Mucosa of descending colon (tissue), 3 donors: Measurements from ENCODE around the gene GRB10. TPM values are rescaled to one million over a fixed set of nuclear protein-coding genes. Genes with fewer than 3 reads are reported as not detected.

Source experiments
- ATAC-seq: fragments of 200-7000 bp; cut with Tn5 transposase; one replicate; pipeline ENCODE4 v1.9.1; 2020; ENCODE audit warnings: mild to moderate bottlenecking, moderate library complexity
- DNase-seq, 3 donors: peaks; one replicate each; pipeline ENCODE4 v3.0.0-alpha.2; 2020
- H3K36me3 ChIP-seq: fragments of 200-600 bp; one replicate; pipeline ENCODE4 v1.8.0; 2021; ENCODE audit warnings: low read depth, mild to moderate bottlenecking
- H3K4me1 ChIP-seq: fragments of 200-600 bp; one replicate; pipeline ENCODE4 v1.8.0; 2021; ENCODE audit warnings: low read depth, mild to moderate bottlenecking
- H3K4me3 ChIP-seq: fragments of 200-600 bp; one replicate; pipeline ENCODE4 v1.8.0; 2021; ENCODE audit warnings: mild to moderate bottlenecking
- H3K9me3 ChIP-seq: fragments of 200-600 bp; one replicate; pipeline ENCODE4 v1.8.0; 2021; ENCODE audit warnings: mild to moderate bottlenecking
- CTCF ChIP-seq: fragments of 200-600 bp; IDR thresholded peaks from one replicate; pipeline ENCODE4 v1.8.0; 2022; ENCODE audit warnings: antibody characterized with exemption, mild to moderate bottlenecking
- intact Hi-C, 2 donors: fragments of 100-400 bp; cut with DNase I in 1 of 2; cut with micrococcal nuclease in 1 of 2; formaldehyde crosslinking; loops; one replicate each; pipeline versions ENCODE4 v1.11.0 to v1.11.1; 2022; cut with DNase I, micrococcal nuclease
- total RNA-seq, 3 donors: library from RNA; stranded (reverse); fragmentation: NEBNext Ultra II Directional in 2 of 3; extraction: Animal tissue kit (Norgen Biotek cat#: 25700) in 2 of 3; gene quantifications; one replicate each; pipeline versions ENCODE4 v1.2.1 to v1.2.4, GENCODE V29; 2021 to 2023
- donor health status: DM: no; HTN: no; CAD: no; lungs with moderate emphysema.
- donor health status: DM: no; HTN: no; CAD: no.
- donor health status: DM: no; HTN: yes; CAD: no.

Gene GRB10
- total RNA-seq, 3 donors from 2014 or later, result 9.4 to 56.8 (median 13.0) TPM

DNA sequence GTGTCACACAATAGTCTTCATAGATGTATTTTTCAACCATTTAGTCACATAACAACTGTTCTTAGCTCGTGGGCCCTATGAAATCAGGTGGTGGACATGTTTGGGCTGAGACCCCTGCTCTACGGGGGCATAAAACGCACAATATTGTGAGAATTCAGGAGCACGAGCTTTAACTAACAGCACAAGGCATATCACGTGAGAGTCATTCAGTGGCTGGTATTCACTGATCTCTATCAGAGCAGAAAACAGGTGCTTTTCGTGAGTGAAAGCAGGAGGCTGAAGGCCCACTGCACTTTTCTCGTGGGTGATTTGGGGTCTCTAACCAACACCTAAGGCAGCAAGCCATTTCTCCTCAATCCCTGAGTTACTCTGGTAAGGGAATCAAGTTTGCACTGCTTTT lies 42.8 kb upstream of the GRB10 start:
- no peak for TF ChIP-seq CTCF
- intact Hi-C loops, result no loop called here
- no peaks in the 10 kb centered on the region for H3K36me3 ChIP-seq
- no peaks in the 10 kb centered on the region for H3K4me1 ChIP-seq
- H3K9me3 ChIP-seq, result no peaks in the 10 kb centered on the region
- no peak overlapping the region for H3K4me3 ChIP-seq
- ATAC-seq (no peak), DNase-seq (no peak)

DNA sequence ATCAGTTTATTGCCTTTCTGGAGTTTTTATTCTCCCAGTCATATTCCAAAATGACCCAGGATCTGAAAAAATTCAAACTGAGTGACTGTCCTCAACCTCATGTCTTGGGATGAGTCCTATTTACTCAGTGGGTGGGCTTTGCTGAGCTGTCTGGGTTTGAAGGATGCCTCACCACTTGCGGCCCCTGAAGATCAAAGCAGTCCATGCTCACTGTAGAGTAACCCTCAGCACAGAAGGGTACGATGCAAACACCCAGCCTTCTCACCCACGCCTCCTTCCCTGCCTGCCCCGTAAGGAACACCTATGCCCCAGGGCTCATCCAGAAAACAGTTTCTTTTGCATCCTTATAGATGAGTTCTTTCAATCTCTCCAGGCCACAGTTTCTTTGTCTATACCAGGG lies 42.2 kb upstream of the GRB10 start:
- DNase-seq (no peak), ATAC-seq (no peak)
- Histone ChIP-seq H3K36me3 (no peaks in the 10 kb centered on the region), H3K4me3 (no peak overlapping the region), H3K9me3 (no peaks in the 10 kb centered on the region), H3K4me1 (no peaks in the 10 kb centered on the region)
- intact Hi-C loops, result no loop called here
- TF ChIP-seq CTCF, result no peak

DNA sequence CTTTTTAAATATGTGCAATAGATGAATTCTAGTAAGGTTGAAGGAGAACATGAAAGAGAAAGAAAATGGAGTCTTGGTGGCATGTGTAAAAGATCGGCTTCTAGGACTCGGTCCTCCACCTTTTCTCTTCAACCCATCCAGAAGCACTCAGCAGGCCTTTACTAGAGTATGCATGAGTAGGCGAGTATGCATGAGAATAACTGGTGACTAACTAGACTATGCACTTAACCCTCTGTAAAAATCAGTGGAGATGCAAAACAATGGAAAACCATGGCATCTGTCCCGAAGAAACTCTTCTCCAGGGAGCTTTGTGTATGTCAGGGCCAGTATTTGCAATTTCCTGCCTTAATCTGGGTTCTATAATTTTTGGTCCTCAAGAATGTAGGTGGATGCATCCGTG lies 40.0 kb upstream of the GRB10 start:
- ATAC-seq, result no peak
- intact Hi-C loops, result no loop called here
- H3K4me1 ChIP-seq, result no peaks in the 10 kb centered on the region
- no peaks in the 10 kb centered on the region for H3K36me3 ChIP-seq
- TF ChIP-seq CTCF, result no peak
- H3K9me3 ChIP-seq, result no peaks in the 10 kb centered on the region
- H3K4me3 ChIP-seq, result no peak overlapping the region
- no peak for DNase-seq

- TF ChIP-seq CTCF, result no peak
- no peak for DNase-seq
- intact Hi-C loops, result no loop called here
- Histone ChIP-seq H3K36me3 (no peaks in the 10 kb centered on the region), H3K4me1 (no peaks in the 10 kb centered on the region), H3K9me3 (no peaks in the 10 kb centered on the region), H3K4me3 (no peak overlapping the region)
- no peak for ATAC-seq
Observed at GRCh38 chr7:50822110-50822509, 39.4 kb upstream of the GRB10 start.

DNA sequence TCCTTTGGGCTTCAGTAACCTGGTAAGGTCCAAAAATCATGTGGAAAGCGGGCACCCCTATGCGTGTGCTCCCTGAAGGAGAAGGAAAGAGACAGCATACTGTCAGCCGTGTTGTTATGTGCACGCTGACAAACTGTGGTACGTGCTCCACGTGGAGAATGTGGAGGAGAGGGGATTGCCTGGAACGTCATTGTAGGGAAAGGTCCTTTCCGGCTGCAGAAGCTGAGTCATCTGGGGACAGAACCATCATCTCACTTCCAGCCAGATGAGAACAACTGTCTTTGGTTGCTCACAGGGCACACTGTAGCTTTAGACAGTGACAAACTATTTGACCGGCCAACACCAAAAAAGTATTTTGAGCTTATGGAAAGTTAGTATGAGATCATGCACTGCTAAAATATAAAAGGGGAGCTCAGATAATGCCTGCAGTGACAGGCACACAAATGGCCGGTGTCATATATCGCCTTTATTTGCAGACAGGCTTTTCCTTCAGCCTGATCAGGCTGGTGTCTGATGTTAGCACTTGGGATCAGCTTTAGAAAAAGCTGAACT lies 38.8 kb upstream of the GRB10 start:
- Histone ChIP-seq H3K9me3 (no peaks in the 10 kb centered on the region), H3K4me1 (no peaks in the 10 kb centered on the region), H3K36me3 (no peaks in the 10 kb centered on the region), H3K4me3 (no peak overlapping the region)
- TF ChIP-seq CTCF, result no peak
- ATAC-seq (no peak), DNase-seq (no peak)
- intact Hi-C loops, result no loop called here

- no peaks in the 10 kb centered on the region for H3K36me3 ChIP-seq
- ATAC-seq, result no peak
- no peak overlapping the region for H3K4me3 ChIP-seq
- no peak for DNase-seq
- intact Hi-C loops, result no loop called here
- no peak for TF ChIP-seq CTCF
- no peaks in the 10 kb centered on the region for H3K4me1 ChIP-seq
- H3K9me3 ChIP-seq, result no peaks in the 10 kb centered on the region
Observed at GRCh38 chr7:50818324-50818723, 35.6 kb upstream of the GRB10 start.
